SU-DHL-6 (cell line): ENCODE results near the gene CSTB.

Experiments used
- CTCF ChIP-seq: fragments of 200-600 bp; sonication (generic); IDR thresholded peaks from one replicate; pipeline ENCODE4 v1.5.1; 2017; ENCODE audit warnings: antibody characterized with exemption, mild to moderate bottlenecking, low read length, moderate library complexity; ENCODE audit not compliant: insufficient read depth, poor library complexity, severe bottlenecking
- EZH2phosphoT487 ChIP-seq: fragments of 200-600 bp; sonication (generic), shearing (Covaris generic); conservative IDR thresholded peaks from 2 replicates; pipeline ENCODE4 v1.6.1; 2018; ENCODE audit warnings: mild to moderate bottlenecking, antibody characterized with exemption, low read length, moderate library complexity, mixed read lengths

- TF ChIP-seq CTCF (no peak), EZH2phosphoT487 (no peak)
These were observed 7.9 kb downstream of the CSTB start for GRCh38 chr21:43767984-43768867.
